Adrenal gland (tissue), 12 donors: ENCODE results near the gene CFAP299. TPM values are rescaled to one million over a fixed set of nuclear protein-coding genes. Genes with fewer than 3 reads are reported as not detected.

ENCODE experiments used
- DNase-seq, 7 donors: peaks; one replicate each; pipeline ENCODE4 v3.0.0-alpha.2; 2019 to 2020
- H3K27ac ChIP-seq, 5 donors: fragments of 200-600 bp; sonication (generic) in 4 of 5; 1 replicate in 3 of 5; 2 replicates in 2 of 5; pipeline versions ENCODE4 v1.5.1 to v1.8.0; 2016 to 2020; ENCODE audit warnings: mild to moderate bottlenecking in 1 of 5
- H3K27me3 ChIP-seq: fragments of 200-600 bp; 2 replicates; pipeline ENCODE4 v1.8.0; 2021
- H3K36me3 ChIP-seq, 2 donors: fragments of 200-600 bp; replicated peaks in 1 of 2; 1 replicate in 1 of 2; 2 replicates in 1 of 2; pipeline versions ENCODE4 v1.5.1 to v1.8.0; 2018 to 2022
- H3K4me1 ChIP-seq, 2 donors: fragments of 200-600 bp; replicated peaks in 1 of 2; 1 replicate in 1 of 2; 2 replicates in 1 of 2; pipeline versions ENCODE4 v1.5.1 to v1.8.0; 2018 to 2021
- H3K4me3 ChIP-seq, 4 donors: fragments of 200-600 bp; sonication (generic) in 3 of 4; one replicate each; pipeline ENCODE4 v1.5.1; 2016 to 2018
- H3K9me3 ChIP-seq, 3 donors: fragments of 200-600 bp; sonication (generic) in 1 of 3; replicated peaks in 1 of 3; 1 replicate in 2 of 3; 2 replicates in 1 of 3; pipeline versions ENCODE4 v1.5.1 to v1.8.0; 2016 to 2021
- POLR2A ChIP-seq, 2 donors: fragments of 450-650 bp; IDR thresholded peaks; one replicate each; pipeline ENCODE4 v1.6.1; 2017; ENCODE audit warnings: antibody characterized with exemption in 2 of 2, mild to moderate bottlenecking in 2 of 2, moderate library complexity in 1 of 2
- WGBS, 4 donors: extraction: QIAGEN DNeasy Blood & Tissue Kit in 2 of 4; methylation state at CpG; one replicate each; pipeline versions ENCODE4 v1.1.5 to v1.1.7; 2013 to 2017; 5-methylcytosine and 5-hydroxymethylcytosine counted together
- intact Hi-C, 2 donors: fragments of 100-400 bp; cut with DNase I; formaldehyde crosslinking; loops; one replicate each; pipeline versions ENCODE4 v1.14.1 to v1.15.0; 2022 to 2023
- polyA plus RNA-seq, 3 donors: library from polyadenylated mRNA; stranded (reverse); fragments of 200-250 nt in 2 of 3; fragments of 350-450 nt in 1 of 3; fragmentation: Illumina TruSeq in 1 of 3; extraction: RNeasy Lipid Tissue Mini Kit (QIAGEN cat#74804) in 1 of 3; gene quantifications; one replicate each; pipeline ENCODE4 v1.2.3, GENCODE V29; 2013 to 2014
- total RNA-seq, 9 donors: library from RNA; depleted of rRNA in 4 of 9; stranded (reverse); fragments of >200 nt in 4 of 9; fragments of 120-200 nt in 1 of 9; fragmentation: NEBNext Ultra II Directional in 1 of 9; extraction: Animal tissue kit (Norgen Biotek cat#: 25700) in 1 of 9; gene quantifications; one replicate each; pipeline versions ENCODE4 v1.1.0 to v1.2.4, GENCODE V29; 2013 to 2023
- TF ChIP-seq, protein P1 (sequence below), 6 experiments: fragments of 450-650 bp in 4 of 6; fragments of 200-600 bp in 2 of 6; sonication (generic) in 1 of 6; IDR thresholded peaks; 1 replicate in 5 of 6; 2 replicates in 1 of 6; pipeline versions ENCODE4 v1.5.1 to v1.8.0; 2016 to 2021; ENCODE audit warnings: antibody characterized with exemption in 6 of 6, mild to moderate bottlenecking in 2 of 6, moderate library complexity in 1 of 6
- donor health status: healthy with polysubstance abuse.
- donor health status: Bipolar disorder and iron deficiency.
- donor health status: DM: yes; HTN: yes; CAD: no.
- donor health status: DM: no; HTN: no; CAD: no.
- donor health status: DM: no; HTN: no; CAD: no.
- donor health status: DM: yes; HTN: yes; CAD: no.

Gene CFAP299
- total and polyA plus RNA-seq, 12 donors, result not detected

DNA sequence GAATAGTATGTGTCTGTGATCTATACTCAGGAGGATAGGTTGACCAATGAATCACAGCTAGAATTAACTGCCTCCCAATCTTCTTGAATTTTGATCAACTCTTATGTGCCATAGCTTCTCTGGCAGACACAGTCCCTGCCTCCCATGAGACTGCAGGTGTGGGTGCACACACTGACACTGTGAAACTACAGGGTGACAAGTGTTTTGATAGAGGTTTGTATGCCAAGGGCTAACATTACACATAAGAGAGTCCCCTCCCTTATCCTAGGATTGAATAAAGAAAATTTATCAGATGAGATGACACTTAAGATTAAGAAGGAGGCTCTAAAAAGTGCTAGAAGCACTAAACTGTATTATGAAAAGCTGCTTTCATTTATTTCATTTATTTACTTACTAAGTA is 476.6 kb downstream of the CFAP299 start:
- TF ChIP-seq, protein P1, sequence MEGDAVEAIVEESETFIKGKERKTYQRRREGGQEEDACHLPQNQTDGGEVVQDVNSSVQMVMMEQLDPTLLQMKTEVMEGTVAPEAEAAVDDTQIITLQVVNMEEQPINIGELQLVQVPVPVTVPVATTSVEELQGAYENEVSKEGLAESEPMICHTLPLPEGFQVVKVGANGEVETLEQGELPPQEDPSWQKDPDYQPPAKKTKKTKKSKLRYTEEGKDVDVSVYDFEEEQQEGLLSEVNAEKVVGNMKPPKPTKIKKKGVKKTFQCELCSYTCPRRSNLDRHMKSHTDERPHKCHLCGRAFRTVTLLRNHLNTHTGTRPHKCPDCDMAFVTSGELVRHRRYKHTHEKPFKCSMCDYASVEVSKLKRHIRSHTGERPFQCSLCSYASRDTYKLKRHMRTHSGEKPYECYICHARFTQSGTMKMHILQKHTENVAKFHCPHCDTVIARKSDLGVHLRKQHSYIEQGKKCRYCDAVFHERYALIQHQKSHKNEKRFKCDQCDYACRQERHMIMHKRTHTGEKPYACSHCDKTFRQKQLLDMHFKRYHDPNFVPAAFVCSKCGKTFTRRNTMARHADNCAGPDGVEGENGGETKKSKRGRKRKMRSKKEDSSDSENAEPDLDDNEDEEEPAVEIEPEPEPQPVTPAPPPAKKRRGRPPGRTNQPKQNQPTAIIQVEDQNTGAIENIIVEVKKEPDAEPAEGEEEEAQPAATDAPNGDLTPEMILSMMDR (IDR thresholded peaks at IDR 0.05), result no peak
- no peak for TF ChIP-seq POLR2A (IDR thresholded peaks at IDR 0.05)
- intact Hi-C loops, result no loop called here
- no peak for DNase-seq
- H3K27ac ChIP-seq, result no peak overlapping the region
- H3K36me3 ChIP-seq, result no peaks in the 10 kb centered on the region
- no peaks in the 10 kb centered on the region for H3K27me3 ChIP-seq
- no peaks in the 10 kb centered on the region for H3K4me1 ChIP-seq
- H3K4me3 ChIP-seq, result no peak overlapping the region
- no peaks in the 10 kb centered on the region for H3K9me3 ChIP-seq

DNA sequence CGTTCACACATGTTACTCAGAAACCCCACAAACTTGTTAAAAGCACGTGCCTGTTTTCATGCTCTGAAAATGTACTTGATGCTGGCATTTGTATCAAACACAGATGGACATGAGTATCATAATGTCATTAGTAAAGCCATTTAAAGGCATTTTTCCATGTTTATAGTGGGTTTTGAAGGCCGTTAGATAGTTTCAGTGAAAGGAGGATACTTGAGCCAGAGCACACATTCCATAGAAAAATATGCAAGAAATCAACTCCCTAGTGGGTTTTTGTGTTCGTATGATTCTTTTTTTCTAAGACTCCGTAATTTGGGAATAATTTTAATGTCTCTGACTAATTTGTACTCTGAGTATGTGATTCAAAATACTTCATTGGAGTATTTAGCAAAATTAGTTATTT is 478.7 kb downstream of the CFAP299 start:
- WGBS, 4 donors, result 51 to 61% (median 55%) methylated on average over 5 of the region's 5 CpGs
- TF ChIP-seq, protein P1 (IDR thresholded peaks at IDR 0.05), result no peak
- TF ChIP-seq POLR2A (IDR thresholded peaks at IDR 0.05), result no peak
- no peak for DNase-seq
- no peak overlapping the region for H3K27ac ChIP-seq
- no peaks in the 10 kb centered on the region for H3K27me3 ChIP-seq
- no peaks in the 10 kb centered on the region for H3K9me3 ChIP-seq
- no peak overlapping the region for H3K4me3 ChIP-seq
- no peaks in the 10 kb centered on the region for H3K4me1 ChIP-seq
- intact Hi-C loops, result no loop called here
- no peaks in the 10 kb centered on the region for H3K36me3 ChIP-seq

DNA sequence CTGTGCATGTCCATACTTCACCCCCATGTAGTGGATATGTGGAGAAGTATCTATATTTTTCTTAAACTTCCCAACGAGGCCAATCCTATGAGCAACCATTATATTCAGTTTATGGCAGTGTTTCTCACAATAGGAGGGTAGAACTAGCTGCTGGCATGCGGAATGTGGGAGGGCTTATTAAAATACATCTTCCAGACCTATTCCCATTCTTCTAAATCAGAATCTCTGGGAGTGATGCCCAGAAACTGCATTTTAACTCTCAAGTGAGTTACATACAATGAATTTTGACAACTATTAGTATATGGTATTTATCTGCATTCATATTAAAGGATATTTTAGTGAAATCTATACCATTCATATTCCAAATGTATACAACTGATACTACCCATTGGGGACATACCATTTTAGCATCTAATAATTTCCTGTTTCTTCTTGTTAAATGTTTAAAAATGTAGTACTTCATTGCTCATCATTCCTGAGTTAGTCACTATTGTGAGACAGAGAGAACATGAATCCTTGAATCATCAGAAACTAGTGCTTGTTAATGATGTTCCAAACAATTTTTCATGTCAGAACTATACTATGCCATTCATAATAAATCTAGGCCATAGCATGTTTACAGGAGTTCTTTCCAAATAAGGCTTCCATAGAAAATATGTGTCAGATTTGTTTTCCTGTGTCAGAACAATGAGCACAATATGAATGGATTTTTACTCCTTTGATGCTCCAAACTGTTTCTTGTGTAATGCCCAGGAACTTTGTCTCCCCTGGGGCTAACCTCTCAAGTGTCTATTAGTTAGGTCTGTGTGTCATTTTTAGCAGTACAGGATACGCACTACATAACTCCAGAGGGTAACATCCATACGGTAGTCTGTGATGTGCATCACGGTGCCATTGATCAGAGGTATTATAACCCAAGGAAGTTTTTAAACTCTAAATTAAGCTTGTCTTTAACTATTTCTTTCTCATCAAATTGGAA is 496.1 kb downstream of the CFAP299 start:
- Histone ChIP-seq H3K4me1 (no peaks in the 10 kb centered on the region), H3K4me3 (no peak overlapping the region), H3K36me3 (no peaks in the 10 kb centered on the region), H3K9me3 (no peaks in the 10 kb centered on the region), H3K27me3 (no peaks in the 10 kb centered on the region), H3K27ac (no peak overlapping the region)
- intact Hi-C loops, result no loop called here
- DNase-seq, result no peak
- TF ChIP-seq POLR2A (IDR thresholded peaks at IDR 0.05), result no peak
- WGBS, 4 donors, result 62 to 72% (median 68%) methylated on average over 5 of the region's 5 CpGs

DNA sequence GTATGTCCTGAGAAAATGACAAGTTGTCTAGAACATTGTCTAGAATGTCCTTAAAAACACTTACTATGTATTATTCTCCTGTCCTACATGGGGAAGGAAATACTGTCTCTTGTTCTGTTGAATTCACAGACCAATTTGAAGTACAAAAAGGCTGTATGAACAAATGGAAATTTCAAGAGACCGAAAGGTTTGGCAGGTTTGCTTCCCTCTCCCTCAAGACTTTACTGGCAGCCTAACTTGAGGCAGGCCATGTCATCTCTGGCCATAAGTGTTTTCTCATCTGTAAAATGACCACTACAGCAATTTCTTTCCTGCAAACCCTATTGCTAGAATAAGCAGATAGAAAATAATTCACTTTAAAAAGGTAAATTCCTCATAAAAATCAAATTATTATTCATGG is 503.8 kb downstream of the CFAP299 start:
- H3K27ac ChIP-seq, result no peak overlapping the region
- WGBS, 4 donors, result 77 to 93% (median 87%) methylated on average over 1 of the region's 1 CpG
- no peak overlapping the region for H3K4me3 ChIP-seq
- intact Hi-C loops, result no loop called here
- H3K36me3 ChIP-seq, result no peaks in the 10 kb centered on the region
- no peak for DNase-seq
- TF ChIP-seq POLR2A (IDR thresholded peaks at IDR 0.05), result no peak
- TF ChIP-seq, protein P1 (IDR thresholded peaks at IDR 0.05), result no peak
- no peaks in the 10 kb centered on the region for H3K4me1 ChIP-seq
- no peaks in the 10 kb centered on the region for H3K27me3 ChIP-seq
- no peaks in the 10 kb centered on the region for H3K9me3 ChIP-seq

DNA sequence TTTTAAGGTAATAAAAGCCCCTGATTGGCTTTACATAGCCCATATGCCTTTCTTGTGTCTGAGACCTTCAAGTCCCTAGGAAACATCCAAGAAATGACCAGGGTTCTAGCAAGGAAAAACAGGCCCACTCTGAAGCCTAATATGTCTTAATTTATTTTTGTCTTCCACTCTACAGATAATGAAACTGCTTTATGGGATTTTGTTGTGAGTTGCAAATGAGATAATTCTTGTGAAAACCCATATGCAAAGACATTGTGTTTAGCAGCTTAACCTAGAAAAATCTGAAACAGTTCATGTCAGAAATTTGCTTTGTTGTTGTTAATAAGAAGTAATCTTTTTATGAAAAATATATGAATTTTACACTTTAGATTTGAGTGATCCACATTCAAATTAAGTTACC is 504.3 kb downstream of the CFAP299 start:
- no peaks in the 10 kb centered on the region for H3K4me1 ChIP-seq
- TF ChIP-seq, protein P1 (IDR thresholded peaks at IDR 0.05), result no peak
- no peak for TF ChIP-seq POLR2A (IDR thresholded peaks at IDR 0.05)
- H3K27me3 ChIP-seq, result no peaks in the 10 kb centered on the region
- no peak overlapping the region for H3K27ac ChIP-seq
- intact Hi-C loops, result no loop called here
- no peak overlapping the region for H3K4me3 ChIP-seq
- no peaks in the 10 kb centered on the region for H3K36me3 ChIP-seq
- H3K9me3 ChIP-seq, result no peaks in the 10 kb centered on the region
- DNase-seq, result no peak
